ENCODE data around the gene CCDC148.
"Not testable (repeated sequence)": the region's sequence is repeated elsewhere in the genome, so short reads cannot be mapped to it uniquely, and the experiment has no call there.

GRCh38 chr2:158439062-158439461 lies 17.5 kb downstream of the CCDC148 start:
- TF ChIP-seq CTCF (IDR thresholded peaks at IDR 0.05; ENCODE audit: low read depth, low read length, poor library complexity, severe bottlenecking); EZH2phosphoT487 (IDR thresholded peaks at IDR 0.05; ENCODE audit: borderline replicate concordance, low read length): not testable (repeated sequence)
